GM18517 (cell line): ENCODE results near the gene RADIL.

Experiments used
- ATAC-seq: cut with Tn5 transposase; IDR thresholded peaks from one replicate; pipeline ENCODE4 v1.9.1; 2021; ENCODE audit warnings: mild to moderate bottlenecking, moderate library complexity; ENCODE audit not compliant: unreplicated experiment

RADIL gene

GRCh38 chr7:4832711-4833110, 50.8 kb downstream of the RADIL start:
- no peak for ATAC-seq

GRCh38 chr7:4831723-4832495, 51.6 kb downstream of the RADIL start:
- ATAC-seq = no peak

- no peak for ATAC-seq
Measured at GRCh38 chr7:4830176-4830575, 53.3 kb downstream of the RADIL start.

GRCh38 chr7:4828720-4829383, 54.7 kb downstream of the RADIL start:
- ATAC-seq = no peak

- no peak for ATAC-seq
Measured at GRCh38 chr7:4825081-4825480, 58.4 kb downstream of the RADIL start.

GRCh38 chr7:4824120-4824775, 59.3 kb downstream of the RADIL start:
- ATAC-seq = no peak

GRCh38 chr7:4823441-4824119, 59.9 kb downstream of the RADIL start:
- ATAC-seq = no peak

- no peak for ATAC-seq
Measured at GRCh38 chr7:4822677-4823076, 60.8 kb downstream of the RADIL start.

GRCh38 chr7:4820967-4821471, 62.5 kb downstream of the RADIL start:
- no peak for ATAC-seq

- no peak for ATAC-seq
Measured at GRCh38 chr7:4820405-4820966, 63.0 kb downstream of the RADIL start.

GRCh38 chr7:4819560-4820404, 63.7 kb downstream of the RADIL start:
- ATAC-seq = no peak

GRCh38 chr7:4818000-4818794, 65.3 kb downstream of the RADIL start:
- no peak for ATAC-seq

- ATAC-seq = no peak
Measured at GRCh38 chr7:4817178-4817901, 66.2 kb downstream of the RADIL start.

- no peak for ATAC-seq
Measured at GRCh38 chr7:4816419-4817080, 67.0 kb downstream of the RADIL start.

- no peak for ATAC-seq
Measured at GRCh38 chr7:4815609-4816418, 67.7 kb downstream of the RADIL start.

- no peak for ATAC-seq
Measured at GRCh38 chr7:4815121-4815520, 68.4 kb downstream of the RADIL start.

- no peak for ATAC-seq
Measured at GRCh38 chr7:4814433-4814832, 69.1 kb downstream of the RADIL start.
